Suprapubic skin (tissue), 4 donors: ENCODE measurements around the gene ULBP3.

Experiments
- POLR2A ChIP-seq, 2 donors: fragments of 450-650 bp; IDR thresholded peaks; one replicate each; pipeline ENCODE4 v1.6.1; 2017; ENCODE audit warnings: antibody characterized with exemption in 2 of 2, mild to moderate bottlenecking in 2 of 2, moderate library complexity in 2 of 2
- POLR2AphosphoS5 ChIP-seq, 3 donors: sonication (generic); formaldehyde crosslinking; IDR thresholded peaks; one replicate each; pipeline ENCODE4 v1.6.1; 2017; ENCODE audit warnings: antibody characterized with exemption in 3 of 3
- TF ChIP-seq, protein P1 (sequence below), 2 donors: fragments of 200-600 bp in 1 of 2; fragments of 450-650 bp in 1 of 2; sonication (generic) in 1 of 2; IDR thresholded peaks; one replicate each; pipeline ENCODE4 v1.5.1; 2016 to 2019; ENCODE audit warnings: antibody characterized with exemption in 2 of 2, mild to moderate bottlenecking in 1 of 2, moderate library complexity in 1 of 2

DNA sequence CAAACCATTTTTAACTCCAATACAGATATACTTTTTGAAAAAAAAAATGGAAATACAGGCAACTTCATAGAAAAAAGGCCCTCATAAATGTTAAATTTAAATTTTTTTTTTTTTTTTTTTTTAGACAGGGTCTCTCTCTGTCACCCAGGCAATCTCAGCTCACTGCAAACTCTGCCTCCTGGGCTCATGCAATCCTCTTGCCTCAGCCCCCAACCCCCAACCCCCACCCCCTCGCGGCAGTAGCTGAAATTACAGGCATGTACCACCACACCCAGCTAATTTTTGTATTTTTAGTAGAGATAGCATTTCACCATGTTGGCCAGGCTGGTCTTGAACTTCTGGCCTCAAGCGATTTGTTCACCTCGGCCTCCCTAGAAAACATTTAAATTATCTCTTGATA lies 12.8 kb upstream of the ULBP3 start:
- TF ChIP-seq, protein P1, sequence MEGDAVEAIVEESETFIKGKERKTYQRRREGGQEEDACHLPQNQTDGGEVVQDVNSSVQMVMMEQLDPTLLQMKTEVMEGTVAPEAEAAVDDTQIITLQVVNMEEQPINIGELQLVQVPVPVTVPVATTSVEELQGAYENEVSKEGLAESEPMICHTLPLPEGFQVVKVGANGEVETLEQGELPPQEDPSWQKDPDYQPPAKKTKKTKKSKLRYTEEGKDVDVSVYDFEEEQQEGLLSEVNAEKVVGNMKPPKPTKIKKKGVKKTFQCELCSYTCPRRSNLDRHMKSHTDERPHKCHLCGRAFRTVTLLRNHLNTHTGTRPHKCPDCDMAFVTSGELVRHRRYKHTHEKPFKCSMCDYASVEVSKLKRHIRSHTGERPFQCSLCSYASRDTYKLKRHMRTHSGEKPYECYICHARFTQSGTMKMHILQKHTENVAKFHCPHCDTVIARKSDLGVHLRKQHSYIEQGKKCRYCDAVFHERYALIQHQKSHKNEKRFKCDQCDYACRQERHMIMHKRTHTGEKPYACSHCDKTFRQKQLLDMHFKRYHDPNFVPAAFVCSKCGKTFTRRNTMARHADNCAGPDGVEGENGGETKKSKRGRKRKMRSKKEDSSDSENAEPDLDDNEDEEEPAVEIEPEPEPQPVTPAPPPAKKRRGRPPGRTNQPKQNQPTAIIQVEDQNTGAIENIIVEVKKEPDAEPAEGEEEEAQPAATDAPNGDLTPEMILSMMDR (IDR thresholded peaks at IDR 0.05), result no peak
- TF ChIP-seq POLR2AphosphoS5 (IDR thresholded peaks at IDR 0.05), result no peak
- no peak for TF ChIP-seq POLR2A (IDR thresholded peaks at IDR 0.05)
